ENCODE measurements around the gene PFDN4. TPM values are rescaled to one million over a fixed set of nuclear protein-coding genes. Genes with fewer than 3 reads are reported as not detected.
"Not testable (repeated sequence)": the region's sequence is repeated elsewhere in the genome, so short reads cannot be mapped to it uniquely, and the experiment has no call there.

The PFDN4 gene
- total RNA-seq, 2 experiments from 2014 or later, result 55.4 to 60.5 TPM

DNA sequence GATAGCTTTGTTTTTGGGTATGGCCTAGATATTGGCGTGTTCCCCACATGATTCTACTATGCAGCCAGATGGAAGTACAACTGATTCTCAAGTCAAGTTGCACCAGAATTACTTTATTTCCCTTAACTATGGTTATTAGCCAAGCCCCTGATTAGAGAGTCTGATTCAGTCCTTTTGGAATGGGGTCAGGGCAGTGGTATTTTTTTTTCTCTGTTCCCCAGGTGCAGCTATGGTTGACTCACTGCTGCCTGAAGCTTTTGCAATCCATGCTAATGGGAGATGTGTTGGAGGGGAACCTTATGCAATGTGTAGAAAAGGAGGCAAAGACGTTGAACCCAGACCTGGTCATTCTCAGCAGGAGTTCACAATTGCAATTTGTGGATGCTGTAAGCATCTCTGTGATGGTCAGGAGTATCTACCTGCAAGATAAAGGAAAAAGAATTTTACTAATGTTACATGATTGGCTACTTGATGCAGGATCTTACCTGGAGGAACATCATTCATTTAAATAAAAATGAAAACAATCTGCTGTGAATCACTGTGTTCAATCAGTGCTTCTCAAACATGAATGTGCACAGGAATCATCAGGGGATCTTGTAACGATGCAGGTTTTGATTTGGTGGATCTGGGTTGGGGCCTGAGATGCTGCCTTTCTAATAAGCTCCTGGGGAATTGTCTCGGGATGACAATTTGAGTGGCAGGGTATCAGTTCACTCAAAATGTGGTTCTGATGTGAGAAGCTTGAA is 49.4 kb downstream of the PFDN4 start:
- DNase-seq (no peak), ATAC-seq (no peak)
- CTCF ChIA-PET, result interaction anchor here (0.6 to 1.6 kb wide), 2 partner anchors 11 to 23 kb away, joined by 3 to 6 read pairs; no protein-coding TSS in a partner anchor
- POLR2A ChIA-PET, result interaction anchor here (0.8 kb wide), 1 partner anchor 538 kb away, joined by 3 read pairs; no protein-coding TSS in a partner anchor
- intact Hi-C loops (cut with DNase I, micrococcal nuclease), result no loop called here
- Mint-ChIP-seq H3K27me3 (peaks cover 11% of the 10 kb centered on the region), H3K27ac (no peak overlapping the region), H3K36me3 (ENCODE audit: low read depth) (no peaks in the 10 kb centered on the region), H3K4me3 (no peak overlapping the region), H3K4me1 (no peaks in the 10 kb centered on the region), H3K9me3 (ENCODE audit: low read depth) (no peaks in the 10 kb centered on the region)

DNA sequence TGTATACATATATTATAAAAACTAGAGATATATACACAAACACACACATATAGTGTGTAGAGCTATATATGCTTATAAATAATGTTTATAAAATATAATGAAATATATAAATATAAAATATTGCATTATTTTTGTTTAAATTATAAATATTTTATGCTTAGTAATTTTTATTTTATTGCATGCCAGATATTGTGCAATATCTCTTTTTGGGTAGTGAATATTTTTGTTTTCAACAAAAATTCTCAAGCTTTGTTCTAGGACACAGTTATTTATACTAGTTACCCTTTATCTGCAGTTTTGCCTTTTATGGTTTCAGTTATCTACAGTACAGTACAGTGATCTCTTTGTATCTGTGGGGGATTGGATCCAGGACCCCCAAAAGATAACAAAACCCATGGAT is 52.2 kb downstream of the PFDN4 start:
- DNase-seq, result no peak
- no peaks in the 10 kb centered on the region for H3K4me1 Mint-ChIP-seq
- no peak for ATAC-seq
- POLR2A ChIA-PET, result no interaction called here
- H3K27me3 Mint-ChIP-seq, result peaks cover 11% of the 10 kb centered on the region
- CTCF ChIA-PET, result no interaction called here
- H3K4me3 Mint-ChIP-seq, result no peak overlapping the region
- intact Hi-C loops (cut with DNase I, micrococcal nuclease), result no loop called here
- no peaks in the 10 kb centered on the region for H3K9me3 Mint-ChIP-seq (ENCODE audit: low read depth)
- H3K27ac Mint-ChIP-seq, result no peak overlapping the region
- no peaks in the 10 kb centered on the region for H3K36me3 Mint-ChIP-seq (ENCODE audit: low read depth)

DNA sequence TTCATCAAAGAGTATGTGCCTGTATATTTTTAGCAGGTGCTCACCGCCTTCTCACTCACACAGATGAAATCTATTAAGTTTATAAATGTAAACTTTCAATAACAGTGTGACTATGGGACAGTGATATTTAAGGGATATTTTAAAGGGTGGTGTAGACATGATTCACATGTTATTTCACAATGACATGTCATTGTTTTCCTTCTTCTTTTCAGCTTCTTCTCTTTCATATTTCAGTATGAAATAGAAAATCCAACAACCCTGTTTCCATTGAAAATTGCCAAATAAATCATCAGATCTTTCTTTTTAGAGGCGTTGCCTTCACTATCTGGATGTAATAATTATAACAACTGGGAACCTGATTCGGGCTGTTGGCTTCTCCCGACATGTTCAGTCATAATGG is 54.8 kb downstream of the PFDN4 start:
- no peak for ATAC-seq
- no peaks in the 10 kb centered on the region for H3K36me3 Mint-ChIP-seq (ENCODE audit: low read depth)
- POLR2A ChIA-PET, result no interaction called here
- H3K27me3 Mint-ChIP-seq, result peaks cover 3% of the 10 kb centered on the region
- CTCF ChIA-PET, result interaction anchor here (1.0 to 1.1 kb wide), 2 partner anchors 25 to 69 kb away, joined by 3 read pairs; no protein-coding TSS in a partner anchor
- no peaks in the 10 kb centered on the region for H3K9me3 Mint-ChIP-seq (ENCODE audit: low read depth)
- intact Hi-C loops (cut with DNase I, micrococcal nuclease), result no loop called here
- no peak overlapping the region for H3K4me3 Mint-ChIP-seq
- no peak overlapping the region for H3K27ac Mint-ChIP-seq
- DNase-seq, result no peak
- peaks cover 9% of the 10 kb centered on the region for H3K4me1 Mint-ChIP-seq

DNA sequence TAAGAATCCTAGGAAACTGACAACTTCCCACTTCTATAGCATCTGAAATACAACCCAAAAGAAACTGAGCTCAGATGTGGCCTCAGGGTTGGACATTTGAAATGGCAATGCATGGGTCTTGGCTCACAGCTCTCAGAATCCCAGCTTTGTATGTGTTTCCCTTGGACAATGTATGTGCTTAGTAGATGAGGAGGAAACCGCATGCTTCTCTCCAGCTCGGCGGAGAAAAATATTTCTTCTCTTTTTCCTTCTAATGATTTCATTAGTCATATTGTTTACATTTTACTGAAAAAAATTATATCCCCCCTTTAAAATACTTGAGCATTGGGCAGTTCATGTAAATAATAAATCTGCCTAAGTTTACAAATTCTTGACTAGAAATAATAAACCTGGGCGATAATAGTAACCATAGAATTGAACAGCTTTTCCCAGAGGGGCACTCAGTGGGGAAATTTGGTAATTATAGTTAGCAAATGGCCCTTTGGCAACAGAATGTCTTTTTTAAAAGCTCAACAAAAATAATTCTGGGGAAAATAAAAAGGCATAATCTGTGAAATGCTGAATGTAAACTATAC is 55.3 kb downstream of the PFDN4 start:
- ChIA-PET CTCF (interaction anchor here (1.1 kb wide), 1 partner anchor 70 kb away, joined by 3 read pairs; no protein-coding TSS in a partner anchor), POLR2A (no interaction called here)
- Mint-ChIP-seq H3K27me3 (peaks cover 3% of the 10 kb centered on the region), H3K9me3 (ENCODE audit: low read depth) (no peaks in the 10 kb centered on the region), H3K4me1 (peaks cover 9% of the 10 kb centered on the region), H3K27ac (no peak overlapping the region), H3K4me3 (no peak overlapping the region), H3K36me3 (ENCODE audit: low read depth) (no peaks in the 10 kb centered on the region)
- DNase-seq (no peak), ATAC-seq (no peak)
- intact Hi-C loops (cut with DNase I, micrococcal nuclease), result no loop called here

DNA sequence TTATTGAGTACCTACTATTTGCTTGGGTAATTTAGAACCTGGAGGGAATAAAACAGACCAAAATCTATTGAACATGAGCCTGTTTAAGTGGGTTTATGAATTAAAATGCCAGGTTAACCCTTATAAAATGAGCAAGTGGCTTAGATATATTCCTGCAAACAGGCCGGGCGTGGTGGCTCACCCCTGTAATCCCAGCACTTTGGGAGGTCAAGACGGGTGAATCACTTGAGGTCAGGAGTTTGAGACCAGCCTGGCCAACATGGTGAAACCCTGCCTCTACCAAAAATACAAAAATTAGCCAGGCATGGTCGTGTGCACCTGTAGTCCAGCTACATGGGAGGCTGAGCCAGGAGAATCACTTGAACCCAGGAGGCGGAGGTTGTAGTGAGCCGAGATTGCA is 57.9 kb downstream of the PFDN4 start:
- H3K4me3 Mint-ChIP-seq; ATAC-seq; H3K27ac Mint-ChIP-seq; H3K9me3 Mint-ChIP-seq (ENCODE audit: low read depth); H3K27me3 Mint-ChIP-seq; DNase-seq; POLR2A ChIA-PET; H3K4me1 Mint-ChIP-seq; H3K36me3 Mint-ChIP-seq (ENCODE audit: low read depth); intact Hi-C loops (cut with DNase I, micrococcal nuclease): not testable (repeated sequence)
- CTCF ChIA-PET, result interaction anchor here (0.7 kb wide), 1 partner anchor 19 kb away, joined by 3 read pairs; no protein-coding TSS in a partner anchor

DNA sequence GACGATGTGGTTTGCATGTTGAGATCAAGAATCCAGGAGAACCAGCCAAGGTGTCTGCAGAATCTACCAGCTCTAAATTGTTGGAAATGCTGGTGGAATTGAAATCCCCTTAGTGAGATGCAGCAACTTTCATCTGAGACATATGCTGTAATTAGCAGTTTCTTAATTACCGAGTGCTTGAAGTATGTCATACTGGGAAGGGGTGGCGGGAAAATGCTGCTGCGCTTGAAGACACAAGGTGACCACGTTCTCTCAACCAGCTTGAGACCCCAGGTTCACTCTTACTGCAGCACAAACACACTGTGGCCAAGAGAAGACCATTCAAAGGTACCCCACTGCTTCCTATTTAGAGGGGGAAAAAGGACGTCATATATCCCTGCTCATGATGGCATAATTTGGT is 59.0 kb downstream of the PFDN4 start:
- DNase-seq, result no peak
- intact Hi-C loops (cut with DNase I, micrococcal nuclease), result no loop called here
- POLR2A ChIA-PET, result no interaction called here
- no peak overlapping the region for H3K4me3 Mint-ChIP-seq
- CTCF ChIA-PET, result no interaction called here
- H3K36me3 Mint-ChIP-seq (ENCODE audit: low read depth), result no peaks in the 10 kb centered on the region
- peaks cover 5% of the 10 kb centered on the region for H3K27me3 Mint-ChIP-seq
- peaks cover 9% of the 10 kb centered on the region for H3K4me1 Mint-ChIP-seq
- H3K27ac Mint-ChIP-seq, result no peak overlapping the region
- no peak for ATAC-seq
- H3K9me3 Mint-ChIP-seq (ENCODE audit: low read depth), result no peaks in the 10 kb centered on the region

DNA sequence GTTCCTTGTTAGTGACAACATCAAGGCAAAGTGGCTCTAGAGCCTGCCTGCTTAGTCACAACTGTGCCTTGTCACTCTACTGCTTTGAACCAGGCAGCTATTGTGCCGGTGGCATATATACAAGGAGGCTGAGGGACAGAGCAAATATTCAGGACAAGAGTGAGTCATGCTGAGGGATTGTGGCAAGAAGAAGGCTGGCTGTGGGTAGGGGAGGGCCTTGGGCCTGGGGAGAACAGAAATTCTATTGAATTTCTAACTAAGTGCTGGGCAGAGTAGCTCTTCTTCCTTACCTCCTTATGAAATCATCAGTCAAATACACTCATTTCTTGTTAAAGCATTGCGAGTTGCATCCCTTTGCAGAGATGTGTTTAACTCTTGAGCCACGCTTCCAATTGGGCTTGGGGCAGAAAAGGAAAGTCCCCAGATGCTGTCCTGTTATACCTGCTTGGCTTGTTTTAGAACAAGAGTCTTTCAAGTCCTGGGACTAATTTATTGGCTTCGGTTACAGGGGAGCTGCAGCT is 59.7 kb downstream of the PFDN4 start:
- no peak overlapping the region for H3K4me3 Mint-ChIP-seq
- intact Hi-C loops (cut with DNase I, micrococcal nuclease), result no loop called here
- no peaks in the 10 kb centered on the region for H3K9me3 Mint-ChIP-seq (ENCODE audit: low read depth)
- ChIA-PET CTCF (no interaction called here), POLR2A (no interaction called here)
- DNase-seq (no peak), ATAC-seq (peak; percentile 30)
- no peak overlapping the region for H3K27ac Mint-ChIP-seq
- H3K27me3 Mint-ChIP-seq, result peaks cover 5% of the 10 kb centered on the region
- H3K36me3 Mint-ChIP-seq (ENCODE audit: low read depth), result no peaks in the 10 kb centered on the region
- peaks cover 9% of the 10 kb centered on the region for H3K4me1 Mint-ChIP-seq

DNA sequence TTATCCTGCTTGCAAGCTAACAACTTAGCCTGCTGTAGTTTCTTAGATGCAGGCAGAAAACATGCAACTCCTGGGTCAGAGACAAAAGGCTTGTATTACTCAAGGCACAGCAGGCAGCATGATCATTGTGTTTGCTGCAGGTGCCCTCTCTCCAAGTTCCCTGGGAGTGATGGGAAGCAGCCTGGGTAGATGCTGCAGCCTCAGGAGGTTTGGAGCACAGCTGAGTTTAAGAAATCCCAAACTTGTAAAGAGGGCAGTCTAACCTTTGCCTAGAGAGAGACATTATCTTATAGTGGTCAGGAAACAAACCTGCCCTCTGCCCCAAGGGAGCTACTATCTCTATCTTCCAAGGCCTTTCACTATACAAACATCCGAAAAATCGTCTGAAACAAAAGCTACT is 61.1 kb downstream of the PFDN4 start:
- Mint-ChIP-seq H3K4me1 (peaks cover 9% of the 10 kb centered on the region), H3K9me3 (ENCODE audit: low read depth) (no peaks in the 10 kb centered on the region), H3K27me3 (peaks cover 5% of the 10 kb centered on the region), H3K27ac (no peak overlapping the region), H3K4me3 (no peak overlapping the region), H3K36me3 (ENCODE audit: low read depth) (no peaks in the 10 kb centered on the region)
- ChIA-PET POLR2A (no interaction called here), CTCF (interaction anchor here (0.7 kb wide), 1 partner anchor 65 kb away, joined by 4 read pairs; no protein-coding TSS in a partner anchor)
- ATAC-seq, result no peak
- intact Hi-C loops (cut with DNase I, micrococcal nuclease), result no loop called here
- DNase-seq, result no peak

Other genes with a start within 250 kb of the PFDN4 start
- gene BCAS1, start 137.5 kb upstream of the PFDN4 start, total RNA-seq, result under 1 TPM; 0.09 to 0.14 TPM
- under 1 TPM in 1 of 2 experiments, not detected in 1; 0.07 TPM for gene CYP24A1, start 34.1 kb upstream of the PFDN4 start, total RNA-seq